ENCODE measurements around the gene CAMTA1.

CAMTA1 gene

DNA sequence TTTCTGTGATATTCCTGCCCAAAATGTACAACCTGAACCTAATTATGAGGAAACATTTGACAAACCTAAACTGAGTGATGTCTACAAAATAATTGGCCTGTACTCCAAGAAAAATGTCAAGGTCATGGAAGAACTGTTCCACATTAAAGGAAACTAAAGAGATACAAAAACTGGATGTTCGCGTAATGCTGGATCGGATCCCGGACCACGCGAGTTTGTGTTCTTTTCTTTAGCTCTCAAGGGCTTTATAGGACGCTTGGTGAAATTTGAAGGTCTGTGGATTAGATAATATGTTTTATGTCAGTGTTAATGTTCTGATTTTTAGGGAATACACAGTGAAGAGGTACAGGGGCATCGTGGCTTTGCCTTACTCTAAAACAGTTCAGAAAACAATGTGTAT lies 400.5 kb downstream of the CAMTA1 start:
- no peak for DNase-seq (ENCODE audit: low read depth)
- H3K4me3 ChIP-seq (ENCODE audit: control insufficient read depth, low read depth, low read length) = no peak overlapping the region
- TF ChIP-seq, protein P1, sequence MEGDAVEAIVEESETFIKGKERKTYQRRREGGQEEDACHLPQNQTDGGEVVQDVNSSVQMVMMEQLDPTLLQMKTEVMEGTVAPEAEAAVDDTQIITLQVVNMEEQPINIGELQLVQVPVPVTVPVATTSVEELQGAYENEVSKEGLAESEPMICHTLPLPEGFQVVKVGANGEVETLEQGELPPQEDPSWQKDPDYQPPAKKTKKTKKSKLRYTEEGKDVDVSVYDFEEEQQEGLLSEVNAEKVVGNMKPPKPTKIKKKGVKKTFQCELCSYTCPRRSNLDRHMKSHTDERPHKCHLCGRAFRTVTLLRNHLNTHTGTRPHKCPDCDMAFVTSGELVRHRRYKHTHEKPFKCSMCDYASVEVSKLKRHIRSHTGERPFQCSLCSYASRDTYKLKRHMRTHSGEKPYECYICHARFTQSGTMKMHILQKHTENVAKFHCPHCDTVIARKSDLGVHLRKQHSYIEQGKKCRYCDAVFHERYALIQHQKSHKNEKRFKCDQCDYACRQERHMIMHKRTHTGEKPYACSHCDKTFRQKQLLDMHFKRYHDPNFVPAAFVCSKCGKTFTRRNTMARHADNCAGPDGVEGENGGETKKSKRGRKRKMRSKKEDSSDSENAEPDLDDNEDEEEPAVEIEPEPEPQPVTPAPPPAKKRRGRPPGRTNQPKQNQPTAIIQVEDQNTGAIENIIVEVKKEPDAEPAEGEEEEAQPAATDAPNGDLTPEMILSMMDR (IDR thresholded peaks at IDR 0.05; ENCODE audit: control insufficient read depth, insufficient read depth, low read depth, low read length, missing control alignments) = no peak

DNA sequence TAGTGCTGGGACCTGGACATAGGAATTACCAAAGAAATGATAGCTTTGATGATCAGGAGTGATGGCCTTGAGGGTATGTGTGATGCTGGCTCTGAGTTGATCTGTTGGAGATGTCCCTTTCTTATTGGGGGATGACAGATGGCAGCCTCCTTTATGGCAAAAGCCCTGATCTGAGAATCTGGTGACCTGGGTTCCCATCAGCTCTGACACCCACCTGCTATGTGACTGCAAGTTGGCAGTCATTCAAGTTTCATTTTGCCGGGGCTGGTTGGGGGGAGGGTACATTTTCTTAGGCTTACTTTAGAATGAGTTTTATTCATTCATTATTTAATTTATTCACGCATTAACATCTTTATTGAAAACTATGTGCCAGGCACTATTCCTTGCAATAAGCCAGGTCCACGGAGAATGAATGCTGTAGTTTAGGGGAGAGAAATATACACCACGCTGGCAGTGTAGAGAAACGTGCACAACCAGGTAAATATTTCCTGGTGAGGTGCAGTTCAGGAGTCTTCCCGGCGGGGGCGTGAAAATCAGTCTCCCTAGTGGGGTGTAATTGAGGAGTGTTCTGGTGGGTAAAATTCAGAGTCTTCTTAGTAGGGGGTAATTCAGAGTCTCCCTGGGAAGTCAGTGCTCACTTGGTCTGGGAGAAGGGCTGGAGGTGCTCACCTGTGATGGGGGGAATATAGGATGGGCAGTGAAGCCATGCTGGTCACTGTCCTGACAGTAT lies 401.3 kb downstream of the CAMTA1 start:
- no peak for DNase-seq (ENCODE audit: low read depth)
- no peak overlapping the region for H3K4me3 ChIP-seq (ENCODE audit: control insufficient read depth, low read depth, low read length)
- TF ChIP-seq, protein P1 (IDR thresholded peaks at IDR 0.05; ENCODE audit: control insufficient read depth, insufficient read depth, low read depth, low read length, missing control alignments) = no peak

DNA sequence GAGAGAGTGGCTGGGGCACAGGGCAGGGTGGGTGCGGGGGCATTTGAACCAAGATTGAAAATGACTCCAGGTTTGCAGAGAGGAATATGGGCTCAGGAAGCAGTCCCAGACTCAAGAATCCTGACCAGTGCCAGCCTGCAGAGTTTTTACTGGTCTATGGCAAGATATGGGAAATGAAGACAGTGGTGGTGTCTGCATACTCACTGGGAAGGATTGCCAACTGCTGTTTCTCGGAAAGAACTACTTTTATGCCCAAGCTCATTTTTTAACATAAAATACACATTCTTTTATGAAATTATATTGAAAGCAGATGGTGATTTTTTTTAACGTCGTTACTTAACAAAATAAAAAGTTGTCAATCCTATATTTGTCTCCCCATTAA lies 401.8 kb downstream of the CAMTA1 start:
- TF ChIP-seq, protein P1 (IDR thresholded peaks at IDR 0.05; ENCODE audit: control insufficient read depth, insufficient read depth, low read depth, low read length, missing control alignments) = no peak
- no peak for DNase-seq (ENCODE audit: low read depth)
- no peak overlapping the region for H3K4me3 ChIP-seq (ENCODE audit: control insufficient read depth, low read depth, low read length)

DNA sequence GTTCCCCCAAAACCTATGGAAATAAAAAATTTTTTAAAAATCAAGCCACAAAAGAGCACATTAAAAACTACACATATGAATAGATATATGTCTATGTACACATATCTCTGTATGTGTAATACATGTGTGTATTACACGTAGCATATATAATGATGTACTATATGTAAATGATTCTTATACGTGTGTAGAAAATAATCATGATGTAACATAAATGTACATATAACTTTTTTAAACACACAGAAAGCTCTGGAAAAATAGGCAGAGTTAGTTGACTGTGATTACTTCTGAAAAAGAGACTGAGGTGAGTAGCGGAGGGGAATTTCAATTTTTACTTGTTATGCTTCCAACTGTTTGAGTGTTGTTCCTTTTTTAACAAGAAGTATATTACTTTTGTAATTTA lies 405.0 kb downstream of the CAMTA1 start:
- no peak for DNase-seq (ENCODE audit: low read depth)
- no peak overlapping the region for H3K4me3 ChIP-seq (ENCODE audit: control insufficient read depth, low read depth, low read length)
- TF ChIP-seq, protein P1 (IDR thresholded peaks at IDR 0.05; ENCODE audit: control insufficient read depth, insufficient read depth, low read depth, low read length, missing control alignments) = no peak

DNA sequence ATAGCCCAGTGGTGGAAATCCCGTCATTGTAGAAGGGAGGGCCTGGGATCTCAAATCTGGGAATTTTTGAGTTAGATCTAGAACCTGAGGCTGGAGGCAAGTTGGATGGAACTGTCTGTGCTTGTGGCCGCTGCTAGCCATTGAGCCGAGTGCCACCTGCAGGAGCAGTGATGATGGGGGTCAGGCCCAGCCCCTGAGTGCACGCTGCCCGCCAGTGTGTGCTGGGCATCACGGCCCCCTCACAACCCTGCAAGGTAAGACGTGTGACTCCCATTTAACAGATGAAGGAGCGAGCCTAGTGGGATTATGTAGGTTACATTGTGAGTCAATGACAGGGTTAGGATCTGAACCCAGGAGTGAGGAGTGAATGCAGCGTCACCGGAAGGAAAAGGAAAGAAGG lies 407.2 kb downstream of the CAMTA1 start:
- DNase-seq (ENCODE audit: low read depth) = no peak
- H3K4me3 ChIP-seq (ENCODE audit: control insufficient read depth, low read depth, low read length) = no peak overlapping the region
- TF ChIP-seq, protein P1 (IDR thresholded peaks at IDR 0.05; ENCODE audit: control insufficient read depth, insufficient read depth, low read depth, low read length, missing control alignments) = no peak

DNA sequence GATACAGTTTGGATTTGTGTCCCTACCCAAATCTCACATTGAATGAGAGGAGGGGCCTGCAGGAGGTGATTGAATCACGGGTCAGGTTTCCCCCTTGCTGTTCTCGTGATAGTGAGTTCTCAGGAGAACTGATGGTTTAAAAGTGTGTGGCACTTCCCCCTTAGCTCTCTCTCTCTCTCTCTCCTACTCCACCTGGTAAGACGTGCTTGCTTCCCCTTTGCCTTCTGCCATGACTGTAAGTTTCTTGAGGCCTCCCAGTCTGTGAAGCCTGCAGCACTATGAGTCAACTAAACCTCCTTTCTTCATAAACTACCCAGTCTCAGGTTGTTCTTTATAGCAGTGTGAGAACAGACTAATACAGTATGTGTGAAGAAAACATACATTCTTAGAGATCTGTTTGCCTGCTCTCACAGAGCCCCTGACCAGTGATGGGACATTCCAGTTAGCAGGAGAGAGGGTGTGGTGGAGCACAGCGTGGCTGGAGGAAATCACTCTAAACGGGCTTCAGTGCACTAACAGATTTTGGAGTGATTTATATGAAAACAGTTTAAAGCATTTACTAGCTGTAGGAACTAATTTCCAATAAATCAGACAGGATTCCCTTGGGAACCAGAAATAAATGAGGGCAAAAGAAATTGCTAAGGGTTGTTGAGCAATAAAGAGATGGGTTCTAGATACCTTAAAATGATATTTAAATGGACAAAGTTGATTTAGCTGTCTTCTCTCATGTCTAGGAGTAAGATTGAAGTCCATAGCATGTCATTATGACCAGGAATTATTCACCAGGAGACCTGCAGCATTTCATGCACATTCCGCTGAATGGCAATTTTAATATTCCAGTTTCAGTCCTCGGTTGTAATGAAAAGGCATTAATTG lies 411.0 kb downstream of the CAMTA1 start:
- TF ChIP-seq, protein P1 (IDR thresholded peaks at IDR 0.05; ENCODE audit: control insufficient read depth, insufficient read depth, low read depth, low read length, missing control alignments) = no peak
- H3K4me3 ChIP-seq (ENCODE audit: control insufficient read depth, low read depth, low read length) = no peak overlapping the region
- no peak for DNase-seq (ENCODE audit: low read depth)

Measured in AG09309 (cell line).